Hepatocyte (in vitro differentiated cells): ENCODE results near the gene RPAP3. TPM values are rescaled to one million over a fixed set of nuclear protein-coding genes. Genes with fewer than 3 reads are reported as not detected.

Experiments used
- DNase-seq: peaks from one replicate; pipeline ENCODE4 v3.0.0-alpha.2; 2016; ENCODE audit warnings: low spot score
- H2AFZ ChIP-seq: fragments of 200-600 bp; sonication (generic); 2 replicates; pipeline ENCODE4 v1.6.0; 2016; ENCODE audit warnings: antibody characterized with exemption, mild to moderate bottlenecking
- H3K27ac ChIP-seq: fragments of 200-600 bp; sonication (generic); 2 replicates; pipeline ENCODE4 v1.5.1; 2016; ENCODE audit warnings: mild to moderate bottlenecking
- H3K27me3 ChIP-seq: fragments of 200-600 bp; sonication (generic); 2 replicates; pipeline ENCODE4 v1.6.1; 2016
- H3K36me3 ChIP-seq: fragments of 200-600 bp; sonication (generic); replicated peaks from 2 replicates; pipeline ENCODE4 v1.5.1; 2016; ENCODE audit warnings: low read depth; ENCODE audit not compliant: insufficient read depth
- H3K4me1 ChIP-seq: fragments of 200-600 bp; sonication (generic); 2 replicates; pipeline ENCODE4 v1.5.1; 2016; ENCODE audit warnings: mild to moderate bottlenecking, moderate library complexity; ENCODE audit not compliant: insufficient read depth
- H3K4me2 ChIP-seq: fragments of 200-600 bp; sonication (generic); 2 replicates; pipeline ENCODE4 v1.6.0; 2016
- H3K4me3 ChIP-seq: fragments of 200-600 bp; sonication (generic); 2 replicates; pipeline ENCODE4 v1.5.1; 2016; ENCODE audit warnings: mild to moderate bottlenecking
- H3K79me2 ChIP-seq: fragments of 200-600 bp; sonication (generic); 2 replicates; pipeline ENCODE4 v1.6.0; 2017; ENCODE audit warnings: mild to moderate bottlenecking
- H3K9me2 ChIP-seq: fragments of 200-600 bp; sonication (generic); replicated peaks from 2 replicates; pipeline ENCODE4 v1.6.0; 2017; ENCODE audit warnings: mild to moderate bottlenecking; ENCODE audit not compliant: insufficient read depth
- H3K9me3 ChIP-seq: fragments of 200-600 bp; sonication (generic); 2 replicates; pipeline ENCODE4 v1.5.1; 2016; ENCODE audit warnings: low read depth, mild to moderate bottlenecking
- H4K20me1 ChIP-seq: fragments of 200-600 bp; sonication (generic); 2 replicates; pipeline ENCODE4 v1.6.0; 2016; ENCODE audit warnings: mild to moderate bottlenecking; ENCODE audit not compliant: insufficient read depth, poor library complexity, severe bottlenecking
- CTCF ChIP-seq: fragments of 200-600 bp; sonication (generic); IDR thresholded peaks from 2 replicates; pipeline ENCODE4 v1.5.1; 2016; ENCODE audit warnings: antibody characterized with exemption, mild to moderate bottlenecking; ENCODE audit not compliant: poor library complexity
- EZH2 ChIP-seq: fragments of 200-600 bp; sonication (generic); IDR thresholded peaks from 2 replicates; pipeline ENCODE4 v1.6.1; 2016; ENCODE audit warnings: antibody characterized with exemption, mild to moderate bottlenecking, borderline replicate concordance
- EZH2phosphoT487 ChIP-seq: fragments of 200-600 bp; sonication (generic); IDR thresholded peaks from one replicate; pipeline ENCODE4 v1.6.1; 2018; ENCODE audit warnings: antibody characterized with exemption, mild to moderate bottlenecking, low read depth, moderate library complexity; ENCODE audit not compliant: unreplicated experiment, severe bottlenecking
- WGBS: methylation state at CpG from one replicate; pipeline ENCODE4 v1.1.6; 2016; ENCODE audit warnings: low lambda C conversion rate; ENCODE audit errors: missing lambda C conversion rate; 5-methylcytosine and 5-hydroxymethylcytosine counted together
- polyA plus RNA-seq: library from polyadenylated mRNA; unstranded; fragments of >200 nt; fragmentation: Nextera tagmentation; extraction: Ambion mirVana; gene quantifications from 2 replicates; pipeline ENCODE4 v1.2.1, GENCODE V29; 2016
- total RNA-seq: library from RNA; depleted of rRNA; stranded (reverse); fragments of >200 nt; gene quantifications from 2 replicates; pipeline ENCODE4 v1.2.3, GENCODE V29; 2014

The RPAP3 gene
- total and polyA plus RNA-seq, 2 experiments from 2014 or later = 21.7 to 23.4 TPM

GRCh38 chr12:47744778-47745436, 39.1 kb upstream of the RPAP3 start:
- Histone ChIP-seq H3K4me2 (no peak overlapping the region), H4K20me1 (no peaks in the 10 kb centered on the region), H3K4me3 (no peak overlapping the region), H3K4me1 (no peaks in the 10 kb centered on the region), H3K9me3 (no peaks in the 10 kb centered on the region), H3K27ac (no peak overlapping the region), H2AFZ (no peak overlapping the region), H3K79me2 (no peaks in the 10 kb centered on the region), H3K36me3 (no peaks in the 10 kb centered on the region), H3K27me3 (no peaks in the 10 kb centered on the region), H3K9me2 (no peaks in the 10 kb centered on the region)
- DNase-seq = no peak
- TF ChIP-seq CTCF (no peak), EZH2 (no peak), EZH2phosphoT487 (no peak)
- WGBS = 63% methylated on average over 8 of the region's 8 CpGs

- H4K20me1 ChIP-seq = no peaks in the 10 kb centered on the region
- TF ChIP-seq EZH2phosphoT487 (no peak), EZH2 (no peak), CTCF (peak; percentile 69)
- H3K4me1 ChIP-seq = no peaks in the 10 kb centered on the region
- H2AFZ ChIP-seq = no peak overlapping the region
- WGBS = 34% methylated on average over 9 of the region's 10 CpGs
- H3K9me3 ChIP-seq = no peaks in the 10 kb centered on the region
- no peaks in the 10 kb centered on the region for H3K79me2 ChIP-seq
- no peaks in the 10 kb centered on the region for H3K36me3 ChIP-seq
- no peak overlapping the region for H3K27ac ChIP-seq
- H3K4me2 ChIP-seq = no peak overlapping the region
- H3K9me2 ChIP-seq = no peaks in the 10 kb centered on the region
- peak; percentile 83 for DNase-seq
- H3K4me3 ChIP-seq = no peak overlapping the region
- no peaks in the 10 kb centered on the region for H3K27me3 ChIP-seq
These were observed 38.3 kb upstream of the RPAP3 start for GRCh38 chr12:47744005-47744651.

GRCh38 chr12:47743311-47743860, 37.6 kb upstream of the RPAP3 start:
- Histone ChIP-seq H3K27ac (no peak overlapping the region), H2AFZ (no peak overlapping the region), H4K20me1 (no peaks in the 10 kb centered on the region), H3K27me3 (no peaks in the 10 kb centered on the region), H3K9me2 (no peaks in the 10 kb centered on the region), H3K36me3 (no peaks in the 10 kb centered on the region), H3K9me3 (no peaks in the 10 kb centered on the region), H3K4me3 (no peak overlapping the region), H3K4me1 (no peaks in the 10 kb centered on the region), H3K4me2 (no peak overlapping the region), H3K79me2 (no peaks in the 10 kb centered on the region)
- no peak for DNase-seq
- WGBS = 83% methylated on average over 9 of the region's 9 CpGs
- TF ChIP-seq CTCF (no peak), EZH2 (no peak), EZH2phosphoT487 (no peak)
